SKM-1 (cell line): Measurements from ENCODE around the gene ZMAT5.

Source experiments
- DNase-seq: peaks from one replicate; lab custom pipeline; 2025; ENCODE audit not compliant: unreplicated experiment; lab: John Stamatoyannopoulos, UW

ZMAT5 gene

DNA sequence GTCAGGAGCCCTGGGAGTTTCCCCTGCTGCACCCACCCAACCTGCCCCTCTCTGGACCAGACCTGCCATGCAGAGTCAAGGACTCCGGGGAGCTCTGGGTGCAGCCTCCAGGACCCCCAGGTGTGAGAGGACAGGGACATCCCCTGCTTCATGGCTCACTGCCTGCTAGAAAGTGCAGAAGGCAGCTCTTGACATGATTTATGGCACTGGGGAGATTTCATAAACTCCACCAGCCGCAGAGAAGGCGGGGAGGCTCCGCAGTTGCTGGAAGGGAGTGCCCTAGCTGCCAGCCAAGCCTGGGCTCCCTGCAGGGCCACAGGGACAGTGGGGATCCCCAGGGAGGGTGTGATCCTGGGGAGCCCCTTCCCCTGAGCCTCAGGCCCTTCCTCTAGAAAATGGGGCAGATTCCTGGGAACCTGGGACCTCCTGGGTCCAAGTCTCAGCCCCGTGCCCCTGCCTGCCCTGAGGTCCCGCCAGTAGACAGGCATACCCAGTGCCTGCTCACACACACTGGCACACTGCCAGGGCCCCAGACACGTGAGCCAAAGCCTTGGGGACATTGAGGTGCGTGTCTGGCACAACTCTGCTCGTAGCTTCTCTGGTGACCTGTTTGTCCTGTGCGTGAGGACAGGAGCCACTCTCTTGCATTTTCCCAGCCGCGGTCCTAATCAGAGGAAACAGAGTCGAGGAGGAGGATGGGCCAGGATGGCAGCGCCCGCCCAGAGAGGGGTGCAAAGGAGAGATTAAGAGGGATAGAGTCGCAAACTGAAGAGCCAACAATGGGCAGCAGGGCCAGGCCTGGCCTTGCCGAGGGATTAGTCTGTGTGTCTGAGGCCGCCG, 33.2 kb downstream of the ZMAT5 start:
- no peak for DNase-seq

DNA sequence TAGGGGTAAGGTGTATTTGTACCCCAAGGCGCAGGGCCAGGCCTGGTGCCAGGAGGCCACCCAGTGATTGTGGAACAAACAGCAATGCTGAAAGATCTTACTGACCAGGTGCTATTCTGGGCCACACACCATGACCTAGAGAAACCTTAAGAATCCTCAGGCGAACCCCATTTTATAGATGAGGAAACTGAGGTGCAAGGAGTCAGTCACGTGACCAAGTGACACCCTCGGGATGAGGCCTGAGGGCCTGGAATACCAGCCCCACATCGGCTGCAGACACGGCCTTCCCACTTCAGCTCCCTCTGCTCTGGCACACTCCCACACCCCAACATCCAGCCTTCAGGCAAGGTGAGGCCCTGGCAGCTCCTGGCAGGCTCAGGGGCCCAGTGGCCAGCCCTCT, 33.9 kb downstream of the ZMAT5 start:
- DNase-seq = no peak

DNA sequence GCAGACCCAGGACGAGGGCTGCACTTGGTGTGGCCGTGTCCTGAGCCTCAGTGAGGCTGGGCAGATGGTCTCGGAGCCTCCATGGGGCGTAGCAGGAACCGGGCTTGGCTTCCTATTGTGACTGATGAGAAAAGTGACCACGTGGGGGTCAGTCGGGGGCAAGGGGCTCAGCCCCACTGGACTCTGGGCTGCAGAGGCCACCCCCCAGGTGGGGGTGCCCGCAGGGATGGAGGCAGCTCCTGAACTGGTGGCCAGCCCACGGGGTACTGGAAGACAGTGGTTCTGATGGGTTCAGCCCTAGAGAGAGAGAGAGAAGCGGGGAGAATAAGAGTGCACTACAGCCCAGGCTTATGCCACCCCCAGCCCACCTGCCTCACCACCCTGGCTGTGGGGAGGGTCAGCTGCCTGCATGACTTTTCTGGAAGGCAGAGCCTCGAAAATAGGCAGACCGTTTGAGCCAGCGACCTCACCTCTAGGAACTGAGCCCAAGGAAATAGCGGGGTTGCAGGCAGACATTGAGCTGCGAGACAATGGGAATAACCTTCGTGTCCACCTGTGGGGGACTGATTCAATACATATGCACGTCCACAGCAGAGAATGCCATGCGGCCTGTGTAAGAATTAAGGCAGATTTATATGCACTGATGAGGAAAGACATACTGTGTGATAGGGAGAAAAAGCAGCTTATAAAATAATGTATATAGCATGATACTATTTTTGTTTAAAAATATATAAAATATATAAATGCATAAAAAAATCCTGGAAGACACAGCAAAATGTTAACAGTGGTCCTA, 35.6 kb downstream of the ZMAT5 start:
- DNase-seq = no peak

- no peak for DNase-seq
Observed at GRCh38 chr22:29729161-29729560, 37.6 kb downstream of the ZMAT5 start.

DNA sequence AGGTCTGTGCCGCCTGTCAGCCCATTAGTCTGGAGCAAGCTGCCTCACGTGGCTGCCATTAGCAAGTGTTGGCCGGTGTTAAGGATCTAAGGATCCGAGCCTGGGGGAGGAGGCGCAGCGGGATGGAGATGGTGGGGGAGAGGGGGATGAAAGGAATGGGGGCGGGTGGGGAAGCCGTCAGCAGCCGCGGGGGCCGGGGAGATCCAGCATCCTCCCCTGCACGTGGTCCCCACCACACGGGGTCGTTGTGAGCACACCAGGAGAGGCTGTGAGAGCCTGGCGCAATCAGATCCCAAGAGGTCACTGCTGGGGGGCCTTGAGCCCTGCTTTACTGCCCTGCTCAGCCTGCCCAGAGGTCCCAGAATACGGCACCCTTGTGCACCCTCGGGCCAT, 39.7 kb downstream of the ZMAT5 start:
- DNase-seq = no peak

DNA sequence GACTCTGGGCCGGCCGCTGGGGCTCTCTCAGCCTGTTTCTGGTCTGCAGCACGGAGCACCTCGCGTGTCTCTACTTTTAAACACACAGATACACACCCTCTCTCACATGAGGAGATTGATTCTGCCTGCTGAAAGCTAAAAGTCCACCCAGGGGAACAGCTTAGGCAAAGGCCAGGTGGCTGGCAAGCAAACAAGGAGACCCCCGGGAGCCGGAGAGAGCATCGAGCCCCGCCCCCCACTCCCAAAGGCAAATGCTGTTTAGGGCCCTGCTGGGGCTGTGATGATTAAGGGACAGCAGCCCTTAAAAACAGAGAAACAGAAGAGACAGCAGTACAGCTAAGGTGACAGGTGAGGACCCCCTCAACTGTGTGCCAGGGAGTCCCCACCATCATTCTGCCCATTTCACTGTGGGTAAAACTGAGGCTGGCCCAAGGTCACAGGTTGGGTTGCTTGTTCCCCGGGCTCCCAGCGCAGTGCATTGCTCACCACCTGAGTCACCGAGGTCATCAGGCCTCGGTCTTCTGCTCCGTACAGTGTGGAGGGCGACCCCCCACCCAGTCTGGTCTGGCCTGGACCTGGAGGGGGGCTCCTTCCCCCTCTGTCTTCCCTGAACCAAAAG, 40.2 kb downstream of the ZMAT5 start:
- no peak for DNase-seq

- DNase-seq = no peak
Observed at GRCh38 chr22:29726106-29726505, 40.7 kb downstream of the ZMAT5 start.

- DNase-seq = no peak
Observed at GRCh38 chr22:29724843-29725242, 42.0 kb downstream of the ZMAT5 start.

DNA sequence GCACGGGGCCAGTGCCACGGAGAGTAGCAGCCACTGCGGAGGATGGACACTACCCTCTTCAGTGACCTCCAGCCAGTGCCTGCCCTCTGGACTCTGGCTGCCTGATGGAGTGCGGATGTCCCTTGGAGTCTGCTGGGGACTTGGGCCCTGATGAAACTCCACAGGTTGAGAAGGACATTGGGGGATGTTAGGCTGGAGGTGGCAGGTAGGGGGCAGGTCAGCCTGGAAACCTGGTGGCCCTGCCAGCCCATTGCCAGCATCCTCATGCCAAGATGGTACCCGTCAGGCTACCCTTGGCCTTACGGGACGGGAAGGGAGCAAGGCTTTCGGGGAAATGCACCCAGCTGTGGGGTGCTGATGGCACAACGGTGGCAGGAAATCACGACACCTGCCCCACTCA, 43.0 kb downstream of the ZMAT5 start:
- DNase-seq = no peak

- no peak for DNase-seq
Observed at GRCh38 chr22:29722587-29722986, 44.2 kb downstream of the ZMAT5 start.

DNA sequence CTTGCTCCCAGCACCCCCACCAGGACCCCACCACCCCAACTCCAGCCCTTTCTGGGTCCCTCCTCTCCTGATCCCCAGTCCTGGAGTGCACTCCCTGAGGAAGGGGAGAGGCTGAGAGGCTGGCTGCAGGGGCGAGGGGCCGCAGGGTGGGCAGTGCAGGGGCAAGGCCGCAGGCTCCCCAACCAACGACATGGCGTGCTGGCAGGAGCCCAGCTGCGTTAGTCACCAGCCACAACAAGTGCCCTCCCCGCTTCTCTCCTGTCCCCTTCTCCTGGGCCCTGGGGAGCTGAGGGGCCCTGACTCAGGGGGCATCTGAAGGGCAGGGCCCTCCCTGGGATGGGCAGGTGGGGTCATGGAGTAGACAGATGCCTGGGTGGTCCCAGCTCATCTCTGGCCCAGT, 44.7 kb downstream of the ZMAT5 start:
- no peak for DNase-seq

GRCh38 chr22:29720811-29721323, 45.9 kb downstream of the ZMAT5 start:
- no peak for DNase-seq

GRCh38 chr22:29719899-29720645, 46.7 kb downstream of the ZMAT5 start, which contains the start of gene CABP7:
CABP7 (plus strand) TSS chr22:29720003; CDS start chr22:29720425, 422 bp downstream.
- no peak for DNase-seq

DNA sequence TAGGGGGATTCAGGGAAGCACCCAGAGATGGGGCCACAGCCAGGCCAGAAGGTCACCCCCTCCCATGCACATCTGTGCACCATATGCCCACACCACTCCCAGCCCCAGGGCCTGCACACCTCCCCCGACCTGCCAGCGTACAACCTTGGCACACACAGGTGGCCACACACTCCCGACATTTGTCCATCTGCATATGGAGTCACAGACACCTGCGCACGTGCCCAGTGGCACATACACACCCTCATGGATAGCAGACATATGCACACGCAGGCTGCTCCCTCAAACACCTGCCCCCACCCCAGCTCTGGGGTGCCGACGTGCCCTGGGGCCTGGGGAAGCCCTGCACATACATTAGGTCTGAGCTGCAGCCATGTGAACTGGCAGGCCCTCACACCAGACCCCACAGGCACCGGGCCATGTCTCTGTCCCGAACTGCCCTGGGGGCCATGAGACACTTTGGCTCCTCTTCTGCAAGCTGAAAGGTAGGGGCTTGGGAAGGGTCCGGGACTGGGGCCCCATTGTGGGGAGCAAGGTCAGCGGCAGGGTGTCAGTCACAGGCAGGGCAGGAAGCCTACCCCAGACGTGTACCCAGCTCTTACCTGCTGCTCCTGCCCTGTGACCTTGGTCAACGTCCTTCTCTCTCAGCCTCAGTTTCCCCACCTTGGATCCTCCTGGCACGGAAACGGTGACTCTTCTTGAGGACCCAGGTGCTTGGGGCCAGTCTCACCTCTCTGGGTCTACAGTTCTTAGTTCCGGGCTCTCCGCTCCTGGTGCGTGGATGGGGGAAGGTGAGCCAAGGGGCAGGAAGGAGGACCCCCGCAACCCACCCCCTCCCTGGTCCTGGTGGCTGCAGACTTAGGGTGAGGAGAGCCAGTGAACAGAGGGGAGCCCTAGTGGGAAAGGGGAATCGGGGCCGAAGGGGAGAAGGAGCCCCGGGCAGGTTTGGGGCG, 47.6 kb downstream of the ZMAT5 start:
- DNase-seq = no peak

- no peak for DNase-seq
Observed at GRCh38 chr22:29717789-29718188, 49.0 kb downstream of the ZMAT5 start.

DNA sequence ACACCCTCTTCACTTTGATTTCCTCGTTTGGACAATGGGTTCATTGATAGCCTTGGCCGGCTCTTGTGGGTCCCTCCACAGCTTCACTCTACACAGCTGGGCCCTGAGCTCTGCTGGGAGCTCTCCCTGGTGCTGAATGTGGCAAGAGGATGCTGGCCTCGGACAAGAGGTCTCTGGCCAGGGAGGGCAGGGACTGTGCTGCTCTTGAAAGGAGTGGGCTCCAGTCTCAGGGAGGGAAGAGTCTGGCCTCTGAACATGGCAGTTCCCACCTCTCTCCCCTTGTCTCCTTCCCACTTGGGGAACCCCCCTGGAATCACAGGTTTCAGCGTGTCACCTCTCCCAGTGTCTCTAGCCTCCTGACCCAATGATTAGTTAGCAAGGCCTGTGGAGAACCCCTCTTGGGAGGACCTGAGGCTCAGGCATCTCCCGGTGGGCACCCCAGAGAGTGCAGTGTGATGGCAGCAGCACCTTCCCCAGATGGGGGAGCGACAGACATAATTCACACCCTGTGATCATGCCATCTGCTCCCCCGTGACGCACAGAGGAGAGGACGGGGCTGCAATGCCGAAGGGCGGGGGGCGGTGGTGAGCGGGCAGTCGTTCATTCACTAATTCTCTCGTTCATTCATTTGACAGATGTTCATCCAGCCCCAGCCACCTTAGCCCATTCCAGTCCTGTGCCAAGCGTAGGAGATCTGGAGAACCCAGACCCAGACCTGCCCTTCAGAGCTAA, 49.8 kb downstream of the ZMAT5 start:
- no peak for DNase-seq

GRCh38 chr22:29715705-29716104, 51.1 kb downstream of the ZMAT5 start:
- no peak for DNase-seq

GRCh38 chr22:29715240-29715639, 51.6 kb downstream of the ZMAT5 start:
- no peak for DNase-seq

DNA sequence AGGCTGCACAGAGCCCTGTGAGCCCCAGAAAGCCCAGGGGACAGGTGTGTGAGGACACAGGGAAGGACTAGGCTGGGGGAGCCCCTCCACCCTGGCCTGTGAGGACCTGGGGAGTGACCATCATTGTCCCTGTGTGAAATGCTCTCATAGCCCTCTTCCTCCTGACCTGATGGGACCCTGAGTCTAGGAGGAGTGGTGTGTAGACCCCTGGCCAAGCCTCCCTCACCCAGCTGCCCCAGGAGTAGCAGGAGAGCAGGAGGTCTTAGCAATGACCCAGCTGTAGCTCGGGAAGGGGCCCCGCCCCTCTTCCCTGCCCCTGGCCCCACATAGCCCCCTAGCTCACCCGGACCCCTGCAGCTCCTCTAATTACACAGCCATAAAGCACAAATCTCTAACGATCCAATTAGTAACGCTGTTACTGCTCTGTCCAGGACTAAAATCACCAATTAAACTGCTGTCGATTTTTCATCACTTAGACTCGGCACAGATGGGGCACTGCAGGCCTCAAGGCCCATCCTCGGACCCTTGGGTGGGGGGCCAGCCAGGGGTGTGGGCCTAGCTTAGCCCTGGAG, 53.6 kb downstream of the ZMAT5 start:
- DNase-seq = no peak
